ENCODE results near the gene CDC14B. TPM values are rescaled to one million over a fixed set of nuclear protein-coding genes. Genes with fewer than 3 reads are reported as not detected.

The CDC14B gene
- total and polyA plus RNA-seq, 2 of the 4 experiments (the other 2 are of a cell fraction): 9.7 to 26.3 TPM

- in situ Hi-C loops (cut with MboI; ENCODE audit: low sequenced_read_pairs) (no loop called here), dilution Hi-C loops (cut with HindIII; ENCODE audit: low sequenced_read_pairs, unreplicated experiment) (no loop called here), intact Hi-C loops (cut with micrococcal nuclease) (loop anchor here (5.0 kb wide), 5 partner anchors 46 to 224 kb away; partner anchors contain the start of genes HABP4 and ZNF367)
- POLR2A ChIA-PET (ENCODE audit: unreplicated experiment): interaction anchor here (0.7 kb wide), 1 partner anchor 117 kb away, joined by 3 read pairs; no protein-coding TSS in a partner anchor
- no peaks in the 10 kb centered on the region for H3K27me3 ChIP-seq (ENCODE audit: control insufficient read depth, insufficient read depth, low read length)
- no peaks in the 10 kb centered on the region for H4K20me1 ChIP-seq (ENCODE audit: insufficient read depth, low read length)
- H3K79me1 ChIP-seq (ENCODE audit: low read depth in 1 of 2, low read length in 2 of 2): peaks cover 2 to 27% of the 10 kb centered on the region in 2 experiments; a peak in 3 of 4 replicates
- H2BK5ac ChIP-seq (ENCODE audit: low read depth, low read length, poor library complexity, severe bottlenecking): peak overlapping the region; percentile 15
- H2BK15ac ChIP-seq (ENCODE audit: low read depth, low read length): no peak overlapping the region
- H3K27ac ChIP-seq (ENCODE audit: insufficient read depth, low read length): peak overlapping the region; percentile 52
- H3K9ac ChIP-seq (ENCODE audit: low read depth, low read length): peak overlapping the region; percentile 73
- ATAC-seq (ENCODE audit: low read depth) (peak; percentile 86), DNase-seq (no peak)
- H4K91ac ChIP-seq (ENCODE audit: insufficient read depth, low read depth, low read length): peak overlapping the region; percentile 70
- BruUV-seq (replicated peaks): no TSS peak
- H3K4me2 ChIP-seq (ENCODE audit: low read depth, low read length): peak overlapping the region; percentile 98
- peak overlapping the region; percentile 79 for H3K4ac ChIP-seq (ENCODE audit: low read depth, low read length)
- peak overlapping the region; percentile 93 for H2AK9ac ChIP-seq (replicated peaks; ENCODE audit: low read depth, low read length, poor library complexity)
- H2AFZ ChIP-seq (replicated peaks; ENCODE audit: low read length, poor library complexity): peak overlapping the region; percentile 95
- H2BK20ac ChIP-seq (ENCODE audit: low read depth, low read length): no peak overlapping the region
- peak overlapping the region; percentile 43; the same call in 1 of the 2 replicates for H3K18ac ChIP-seq (ENCODE audit: low read depth, low read length)
- H3K14ac ChIP-seq (replicated peaks; ENCODE audit: low read depth, low read length): peak overlapping the region; percentile 78
- peaks cover 1% of the 10 kb centered on the region for H3K36me3 ChIP-seq (ENCODE audit: control insufficient read depth, insufficient read depth, low read length)
- peak overlapping the region; percentile 10; the same call in 1 of the 2 replicates for H3K56ac ChIP-seq (ENCODE audit: extremely low read depth, insufficient read depth, low read length)
- no peak for TF ChIP-seq USF2 (IDR thresholded peaks at IDR 0.05; ENCODE audit: low read depth, low read length)
- TF ChIP-seq CTCF (conservative IDR thresholded peaks at IDR 0.05; ENCODE audit: low read depth, low read length): peak; percentile 47
- TF ChIP-seq RAD21 (IDR thresholded peaks at IDR 0.05; ENCODE audit: low read length): peak; percentile 34
- TF ChIP-seq SMC3 (IDR thresholded peaks at IDR 0.05; ENCODE audit: low read depth, low read length): peak; percentile 38
- WGBS, 2 experiments (ENCODE audit: extremely low coverage in 2 of 2, insufficient read length in 1 of 2): 0% methylated on average over 30 of the region's 59 CpGs; no CpG with 5 or more reads in 1 of the 2 experiments
- H2AK5ac ChIP-seq (ENCODE audit: low read depth, low read length): no peak overlapping the region
- H4K5ac ChIP-seq (ENCODE audit: low read depth, low read length): peak overlapping the region; percentile 61
- CTCF ChIA-PET: interaction anchor here (0.5 kb wide), 1 partner anchor 25 kb away, joined by 4 read pairs; no protein-coding TSS in a partner anchor
- H3K23ac ChIP-seq (ENCODE audit: low read depth, low read length): peak overlapping the region; percentile 59; the same call in 1 of the 2 replicates
- H3K9me3 ChIP-seq (ENCODE audit: control insufficient read depth, insufficient read depth, low read length): no peaks in the 10 kb centered on the region
- H3K4me3 ChIP-seq (ENCODE audit: insufficient read depth, low read depth, low read length): peak overlapping the region; percentile 58
- peaks cover 3% of the 10 kb centered on the region; the same call in 1 of the 2 replicates for H3K9me1 ChIP-seq (ENCODE audit: insufficient read depth, low read length)
- H2BK120ac ChIP-seq (ENCODE audit: low read depth, low read length): peak overlapping the region; percentile 65
- peak overlapping the region; percentile 55 to 81; a peak in 3 of 4 replicates for H4K8ac ChIP-seq (ENCODE audit: low read depth in 2 of 2, low read length in 2 of 2)
- H3K4me1 ChIP-seq (ENCODE audit: control insufficient read depth, insufficient read depth, low read length): peaks cover 3% of the 10 kb centered on the region; the same call in 1 of the 2 replicates
These were observed 53.0 kb downstream of the CDC14B start for GRCh38 chr9:96566498-96567202.

Measured in IMR-90 (cell line).